IMR-90 (cell line): ENCODE results near the gene CCDC194. TPM values are rescaled to one million over a fixed set of nuclear protein-coding genes. Genes with fewer than 3 reads are reported as not detected.

ENCODE experiments used
- ATAC-seq: fragments of 200-7000 bp; cut with Tn5 transposase; 2 replicates; pipeline ENCODE4 v1.9.1; 2020; ENCODE audit warnings: low read depth, mild to moderate bottlenecking, moderate library complexity
- BruUV-seq: library from RNA; stranded (reverse); fragments of 400-500 nt; replicated peaks from 2 replicates; lab custom pipeline; 2021; lab: Mats Ljungman, UMichigan
- CTCF ChIA-PET: fragments of 300-600 bp; formaldehyde crosslinking; extraction: SDS; loops from one replicate; lab custom pipeline; 2021; ENCODE audit warnings: antibody characterized with exemption; lab: Yijun Ruan, JAX
- POLR2A ChIA-PET: fragments of 300-600 bp; sonication (Branson Sonifier 250); formaldehyde crosslinking; loops from one replicate; lab custom pipeline; 2022; ENCODE audit warnings: antibody characterized with exemption; ENCODE audit not compliant: unreplicated experiment; lab: Charles Lee
- DNase-seq: peaks from one replicate; pipeline ENCODE4 v3.0.0; 2013
- H2AFZ ChIP-seq: replicated peaks from 2 replicates; pipeline ENCODE3; 2013; ENCODE audit warnings: low read length, mild to moderate bottlenecking; ENCODE audit not compliant: poor library complexity
- H2AK5ac ChIP-seq: 2 replicates; pipeline ENCODE4 v1.6.1; 2013; ENCODE audit warnings: low read depth, low read length, inconsistent platforms
- H2AK9ac ChIP-seq: replicated peaks from 2 replicates; pipeline ENCODE3; 2013; ENCODE audit warnings: mild to moderate bottlenecking, low read depth, low read length, moderate library complexity; ENCODE audit not compliant: poor library complexity
- H2BK120ac ChIP-seq: 2 replicates; pipeline ENCODE4 v1.6.1; 2013; ENCODE audit warnings: low read depth, low read length, inconsistent platforms
- H2BK15ac ChIP-seq: 3 replicates; pipeline ENCODE4 v1.6.1; 2013; ENCODE audit warnings: low read depth, low read length, inconsistent platforms
- H2BK20ac ChIP-seq: 2 replicates; pipeline ENCODE4 v1.6.1; 2013; ENCODE audit warnings: low read depth, mild to moderate bottlenecking, inconsistent platforms, low read length, moderate library complexity
- H2BK5ac ChIP-seq: 2 replicates; pipeline ENCODE4 v1.6.1; 2013; ENCODE audit warnings: mild to moderate bottlenecking, low read depth, low read length, inconsistent platforms; ENCODE audit not compliant: poor library complexity, severe bottlenecking
- H3K14ac ChIP-seq: replicated peaks from 2 replicates; pipeline ENCODE4 v1.6.1; 2013; ENCODE audit warnings: low read depth, low read length, inconsistent platforms
- H3K18ac ChIP-seq: 2 replicates; pipeline ENCODE4 v1.6.1; 2013; ENCODE audit warnings: low read depth, low read length, control low read depth
- H3K23ac ChIP-seq: 2 replicates; pipeline ENCODE4 v1.6.1; 2013; ENCODE audit warnings: low read depth, low read length, inconsistent platforms
- H3K27ac ChIP-seq: 2 replicates; pipeline ENCODE4 v1.5.1; 2013; ENCODE audit warnings: mild to moderate bottlenecking, control low read depth, low read length; ENCODE audit not compliant: insufficient read depth
- H3K27me3 ChIP-seq: 2 replicates; pipeline ENCODE4 v1.6.1; 2013; ENCODE audit warnings: low read length; ENCODE audit not compliant: control insufficient read depth, insufficient read depth
- H3K36me3 ChIP-seq: 2 replicates; pipeline ENCODE4 v1.6.1; 2013; ENCODE audit warnings: low read length, mixed read lengths; ENCODE audit not compliant: control insufficient read depth, insufficient read depth
- H3K4ac ChIP-seq: 2 replicates; pipeline ENCODE4 v1.6.1; 2013; ENCODE audit warnings: low read depth, low read length, inconsistent platforms
- H3K4me1 ChIP-seq: 2 replicates; pipeline ENCODE4 v1.6.1; 2013; ENCODE audit warnings: low read length, mixed read lengths; ENCODE audit not compliant: control insufficient read depth, insufficient read depth
- H3K4me2 ChIP-seq: 2 replicates; pipeline ENCODE4 v1.6.1; 2013; ENCODE audit warnings: low read depth, mild to moderate bottlenecking, control low read depth, low read length, moderate library complexity
- H3K4me3 ChIP-seq: 2 replicates; pipeline ENCODE4 v1.5.1; 2013; ENCODE audit warnings: low read depth, mild to moderate bottlenecking, control low read depth, low read length, moderate library complexity; ENCODE audit not compliant: insufficient read depth
- H3K56ac ChIP-seq: 2 replicates; pipeline ENCODE4 v1.6.1; 2013; ENCODE audit warnings: low read length, inconsistent platforms; ENCODE audit not compliant: insufficient read depth; ENCODE audit errors: extremely low read depth
- H3K79me1 ChIP-seq, 2 experiments: 2 replicates each; pipeline ENCODE4 v1.6.1; 2013; ENCODE audit warnings: low read length in 2 of 2, inconsistent platforms in 1 of 2, low read depth in 1 of 2
- H3K9ac ChIP-seq: 2 replicates; pipeline ENCODE4 v1.6.1; 2013; ENCODE audit warnings: low read depth, low read length, control low read depth
- H3K9me1 ChIP-seq: 2 replicates; pipeline ENCODE4 v1.6.1; 2013; ENCODE audit warnings: low read length, inconsistent platforms; ENCODE audit not compliant: insufficient read depth
- H3K9me3 ChIP-seq: 2 replicates; pipeline ENCODE4 v1.6.1; 2013; ENCODE audit warnings: low read length; ENCODE audit not compliant: control insufficient read depth, insufficient read depth
- H4K20me1 ChIP-seq: 2 replicates; pipeline ENCODE4 v1.6.1; 2013; ENCODE audit warnings: low read length, inconsistent platforms; ENCODE audit not compliant: insufficient read depth
- H4K5ac ChIP-seq: 2 replicates; pipeline ENCODE4 v1.6.1; 2013; ENCODE audit warnings: mild to moderate bottlenecking, low read depth, low read length, control low read depth
- H4K8ac ChIP-seq, 2 experiments: 2 replicates each; pipeline ENCODE4 v1.6.1; 2013; ENCODE audit warnings: low read depth in 2 of 2, low read length in 2 of 2, control low read depth in 1 of 2, inconsistent platforms in 1 of 2
- H4K91ac ChIP-seq: 2 replicates; pipeline ENCODE4 v1.6.1; 2013; ENCODE audit warnings: low read depth, low read length, inconsistent platforms; ENCODE audit not compliant: insufficient read depth
- CTCF ChIP-seq: conservative IDR thresholded peaks from 2 replicates; pipeline ENCODE4 v1.5.1; 2012; ENCODE audit warnings: mild to moderate bottlenecking, low read depth, low read length, improper control_type of control experiment
- FOS ChIP-seq: fragments of 150-350 bp; IDR thresholded peaks from 2 replicates; pipeline ENCODE4 v1.6.1; 2016; ENCODE audit warnings: low read depth, low read length
- SMC3 ChIP-seq: fragments of 150-350 bp; IDR thresholded peaks from 2 replicates; pipeline ENCODE4 v1.6.1; 2016; ENCODE audit warnings: low read depth, mild to moderate bottlenecking, antibody characterized with exemption, low read length, moderate library complexity
- WGBS, 2 experiments: methylation state at CpG; one replicate each; pipeline versions ENCODE4 v1.1.5 to v1.1.7; 2013; ENCODE audit warnings: missing lambda C conversion rate in 2 of 2; ENCODE audit not compliant: insufficient read length in 1 of 2; ENCODE audit errors: extremely low coverage in 2 of 2; 5-methylcytosine and 5-hydroxymethylcytosine counted together
- dilution Hi-C: fragments of 300-500 bp; cut with HindIII; formaldehyde crosslinking; loops from one replicate; pipeline ENCODE4 v1.14.3; 2018; ENCODE audit warnings: low sequenced_read_pairs; ENCODE audit not compliant: unreplicated experiment
- in situ Hi-C: fragments of 300-500 bp; cut with MboI; formaldehyde crosslinking; loops from 3 replicates; pipeline ENCODE4 v1.14.3; 2019; ENCODE audit warnings: low sequenced_read_pairs, inconsistent platforms, mixed read lengths
- intact Hi-C: fragments of 100-400 bp; cut with micrococcal nuclease; formaldehyde crosslinking; loops from 2 replicates; pipeline ENCODE4 v1.10.0; 2022
- polyA plus RNA-seq, 3 experiments: library from polyadenylated mRNA; depleted of rRNA; stranded (reverse); fragments of >200 nt; gene quantifications; 2 replicates each; pipeline ENCODE4 v1.2.3, GENCODE V29; 2012; ENCODE audit warnings: low replicate concordance in 1 of 3
- total RNA-seq: library from RNA; depleted of rRNA; stranded (reverse); fragments of >200 nt; gene quantifications from 2 replicates; pipeline ENCODE4 v1.2.3, GENCODE V29; 2012

CCDC194 gene
- total and polyA plus RNA-seq, 2 of the 4 experiments (the other 2 are of a cell fraction) = not detected

GRCh38 chr19:17389957-17390664, 3.9 kb downstream of the CCDC194 start:
- Histone ChIP-seq H2AK9ac (no peak overlapping the region), H3K9ac (peak overlapping the region; percentile 29; the same call in 1 of the 2 replicates), H3K23ac (peak overlapping the region; percentile 38), H2AFZ (peak overlapping the region; percentile 97), H2BK120ac (no peak overlapping the region), H3K4me2 (peak overlapping the region; percentile 71), H3K36me3 (no peaks in the 10 kb centered on the region), H4K5ac (no peak overlapping the region), H2BK15ac (no peak overlapping the region), H2BK20ac (no peak overlapping the region), H3K79me1 (no peaks in the 10 kb centered on the region), H3K27ac (no peak overlapping the region), H3K4me1 (peaks cover 2% of the 10 kb centered on the region; the same call in 1 of the 2 replicates), H4K91ac (no peak overlapping the region), H3K9me3 (peaks cover 9% of the 10 kb centered on the region; the same call in 1 of the 2 replicates), H3K4ac (no peak overlapping the region), H4K20me1 (no peaks in the 10 kb centered on the region), H3K4me3 (peak overlapping the region; percentile 51), H3K27me3 (peaks cover 3% of the 10 kb centered on the region), H3K14ac (no peak overlapping the region), H4K8ac (peak overlapping the region; percentile 12 to 53; a peak in 2 of 4 replicates), H2BK5ac (no peak overlapping the region), H3K18ac (no peak overlapping the region), H2AK5ac (no peak overlapping the region), H3K9me1 (no peaks in the 10 kb centered on the region), H3K56ac (no peak overlapping the region)
- 3% methylated on average over 11 of the region's 37 CpGs; no CpG with 5 or more reads in 1 of the 2 experiments for WGBS, 2 experiments
- intact Hi-C loops (loop anchor here (10.0 kb wide), 1 partner anchor 165 kb away; the partner anchor contains the start of gene COLGALT1), in situ Hi-C loops (loop anchor here (5.0 kb wide), 1 partner anchor 43 kb away; no protein-coding TSS in a partner anchor), dilution Hi-C loops (no loop called here)
- no peak for DNase-seq
- no TSS peak for BruUV-seq
- ChIA-PET POLR2A (no interaction called here), CTCF (interaction anchor here (1.3 kb wide), 1 partner anchor 85 kb away, joined by 3 read pairs; the partner anchor contains the start of gene MRPL34)
- no peak for TF ChIP-seq FOS
- peak; percentile 23; the same call in 1 of the 2 replicates for TF ChIP-seq CTCF
- no peak for TF ChIP-seq SMC3
- ATAC-seq = no peak
